ENCODE measurements around the gene RHBDD3.

Gene RHBDD3

GRCh38 chr22:29233277-29233877 lies 34.4 kb downstream of the RHBDD3 start:
- no peak overlapping the region for H3K27ac ChIP-seq
- TF ChIP-seq CTCF (conservative IDR thresholded peaks at IDR 0.05), result no peak

GRCh38 chr22:29231971-29232959 lies 35.5 kb downstream of the RHBDD3 start:
- TF ChIP-seq CTCF (conservative IDR thresholded peaks at IDR 0.05), result no peak
- H3K27ac ChIP-seq, result no peak overlapping the region

DNA sequence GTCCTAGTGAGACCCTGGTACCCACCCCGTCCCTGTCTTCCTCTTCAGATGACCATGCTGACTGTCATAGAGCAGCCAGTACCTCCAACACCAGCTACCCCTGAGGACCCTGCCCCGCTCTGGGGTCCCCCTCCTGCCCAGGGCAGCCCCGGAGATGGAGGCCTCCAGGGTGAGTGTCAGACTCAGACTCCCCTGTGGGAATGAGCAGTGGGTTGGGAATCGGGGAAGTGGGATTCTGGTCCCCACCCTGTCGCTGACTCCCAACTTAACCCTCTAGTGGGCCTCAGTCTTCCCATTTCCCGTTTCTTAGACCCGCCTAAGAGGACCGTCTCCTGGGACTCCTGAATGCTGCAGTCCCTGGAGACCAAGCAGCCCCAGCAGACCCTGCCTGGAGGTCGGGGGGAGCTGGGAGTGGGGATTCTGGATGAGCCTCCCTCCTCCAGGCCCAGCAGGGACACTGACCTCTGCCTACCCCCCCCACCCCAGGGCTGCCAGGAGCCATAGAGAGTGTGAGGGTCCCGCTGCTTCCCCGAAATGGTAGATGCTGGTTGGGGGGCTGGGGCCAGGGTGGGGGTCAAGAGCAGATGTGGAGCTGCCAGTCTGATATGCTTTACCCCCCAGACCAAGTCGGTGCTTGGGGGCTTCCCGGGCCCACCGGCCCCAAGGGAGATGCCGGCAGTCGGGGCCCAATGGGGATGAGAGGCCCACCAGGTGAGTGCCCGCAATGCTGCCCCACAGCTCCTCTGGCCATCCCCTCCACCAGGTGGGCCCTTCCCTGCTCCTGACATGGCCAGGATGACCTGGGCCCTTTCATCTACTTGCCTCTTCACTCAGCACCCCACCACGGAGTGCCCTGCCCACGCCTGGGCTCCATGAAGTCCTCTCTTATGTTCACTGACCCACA lies 36.6 kb downstream of the RHBDD3 start:
- TF ChIP-seq CTCF (conservative IDR thresholded peaks at IDR 0.05), result no peak
- no peak overlapping the region for H3K27ac ChIP-seq

DNA sequence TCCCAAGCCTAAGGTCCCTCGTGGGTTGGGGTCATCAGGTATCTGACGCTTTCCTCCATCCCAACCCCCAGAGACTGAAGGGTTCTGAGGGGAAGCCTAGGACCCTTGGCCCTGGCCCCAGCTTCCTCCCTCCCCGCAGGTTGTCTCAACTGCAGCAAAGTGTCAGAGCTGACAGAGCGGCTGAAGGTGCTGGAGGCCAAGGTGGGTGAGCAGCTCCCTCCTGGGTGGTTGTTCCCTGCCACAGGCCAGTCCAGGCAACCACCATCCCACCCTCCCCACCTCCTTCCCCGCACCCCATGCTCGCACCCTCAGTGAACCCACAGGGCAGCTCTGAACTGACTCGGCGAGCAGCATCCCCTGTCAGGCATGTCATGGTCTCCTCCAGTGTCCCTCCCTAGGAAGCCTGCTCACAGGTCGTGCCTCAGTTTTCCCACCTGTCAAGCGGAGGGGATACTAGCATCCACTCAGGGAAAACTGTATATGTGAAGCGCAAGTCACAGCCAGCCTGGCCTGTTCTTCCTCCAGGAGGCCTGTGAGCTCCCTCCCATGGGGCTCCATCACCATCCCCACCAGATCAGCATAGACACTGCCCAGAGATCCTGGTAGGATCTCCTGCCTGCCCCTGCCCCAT lies 41.3 kb downstream of the RHBDD3 start:
- no peak overlapping the region for H3K27ac ChIP-seq
- TF ChIP-seq CTCF (conservative IDR thresholded peaks at IDR 0.05), result no peak

GRCh38 chr22:29225422-29226090 lies 42.2 kb downstream of the RHBDD3 start:
- no peak for TF ChIP-seq CTCF (conservative IDR thresholded peaks at IDR 0.05)
- no peak overlapping the region for H3K27ac ChIP-seq

- no peak overlapping the region for H3K27ac ChIP-seq
Observed at GRCh38 chr22:29224859-29225410, 42.8 kb downstream of the RHBDD3 start.

More at GRCh38 chr22:29224859-29225410, 42.8 kb downstream of the RHBDD3 start:
- TF ChIP-seq CTCF (conservative IDR thresholded peaks at IDR 0.05), result no peak

All from VCaP (cell line).